Measurements from ENCODE around the gene DNAJC24.
"Not testable (repeated sequence)": the region's sequence is repeated elsewhere in the genome, so short reads cannot be mapped to it uniquely, and the experiment has no call there.

Gene DNAJC24, protein sequence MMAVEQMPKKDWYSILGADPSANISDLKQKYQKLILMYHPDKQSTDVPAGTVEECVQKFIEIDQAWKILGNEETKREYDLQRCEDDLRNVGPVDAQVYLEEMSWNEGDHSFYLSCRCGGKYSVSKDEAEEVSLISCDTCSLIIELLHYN

DNA sequence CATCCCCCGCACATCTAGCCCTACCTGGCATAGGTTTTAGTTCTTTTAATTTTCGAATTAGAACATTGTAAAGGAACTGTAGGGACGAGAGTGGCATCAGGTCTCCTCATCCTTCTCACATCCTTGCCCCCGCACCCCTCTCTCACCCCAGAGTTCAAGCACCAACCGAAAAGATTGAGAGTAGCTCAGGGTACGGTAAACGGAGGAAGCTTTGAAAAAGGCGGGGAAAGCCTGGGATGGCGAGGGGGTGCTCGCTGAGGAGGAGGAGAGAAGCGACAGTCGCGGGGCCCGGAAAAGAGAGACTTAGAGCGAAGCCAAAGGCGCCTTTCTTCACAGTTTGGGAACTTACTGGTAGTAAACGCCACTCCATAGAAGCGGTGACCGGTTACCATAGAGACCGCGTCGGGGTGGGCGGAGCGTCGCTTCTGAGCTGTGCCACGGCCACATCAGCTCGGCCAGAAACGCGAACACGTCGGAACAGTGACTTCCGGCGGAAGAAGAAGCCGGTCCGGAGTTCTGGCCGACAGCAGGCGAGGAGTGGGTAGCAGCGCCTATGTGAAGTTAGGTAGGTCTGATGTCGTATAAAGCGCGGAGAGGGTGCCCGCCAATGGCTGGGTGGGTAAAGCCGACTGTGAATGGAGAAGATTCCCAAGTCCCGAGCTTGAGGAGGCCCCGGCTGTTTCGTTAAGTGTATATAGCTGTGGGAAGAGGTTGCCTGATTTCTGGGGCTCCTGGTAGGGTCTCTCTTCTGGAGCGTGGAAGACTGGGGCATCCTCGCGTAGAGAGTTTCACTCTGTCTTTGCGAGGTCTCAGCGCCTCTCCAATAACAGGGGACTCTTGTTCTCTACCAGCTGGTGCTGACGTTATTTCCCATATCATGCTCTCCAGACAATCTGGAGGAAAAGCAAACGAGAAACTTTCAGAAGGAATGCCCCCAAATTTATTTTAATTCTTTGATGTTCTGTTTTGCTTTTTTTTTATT, at the start of gene DNAJC24, which contains the start of gene DCDC1:
Gene DNAJC24, plus strand, starts transcription at position 513 of the 982 bp plus-strand sequence. CDS start 889 bp downstream, outside the sequence.
Gene DCDC1, minus strand, starts transcription at position 392 of the 982 bp plus-strand sequence. CDS start 41,459 bp downstream, outside the sequence.
- DNase-seq, result peak; percentile 93 to 95

DNA sequence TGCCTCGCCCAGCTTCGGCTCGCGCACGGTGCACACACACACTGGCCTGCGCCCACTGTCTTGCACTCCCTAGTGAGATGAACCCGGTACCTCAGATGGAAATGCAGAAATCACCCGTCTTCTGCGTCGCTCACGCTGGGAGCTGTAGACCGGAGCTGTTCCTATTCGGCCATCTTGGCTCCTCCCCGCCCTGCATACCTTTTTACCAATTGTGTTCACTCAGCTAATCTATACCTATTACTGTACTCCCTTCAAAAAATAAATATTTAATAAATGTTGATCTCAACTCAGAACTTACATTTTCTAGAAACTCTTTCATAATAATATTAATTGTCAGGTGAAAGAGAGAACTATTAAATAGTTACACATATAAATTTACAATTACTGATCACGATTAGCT, 48.2 kb upstream of the DNAJC24 start:
- DNase-seq, result not testable (repeated sequence)

DNA sequence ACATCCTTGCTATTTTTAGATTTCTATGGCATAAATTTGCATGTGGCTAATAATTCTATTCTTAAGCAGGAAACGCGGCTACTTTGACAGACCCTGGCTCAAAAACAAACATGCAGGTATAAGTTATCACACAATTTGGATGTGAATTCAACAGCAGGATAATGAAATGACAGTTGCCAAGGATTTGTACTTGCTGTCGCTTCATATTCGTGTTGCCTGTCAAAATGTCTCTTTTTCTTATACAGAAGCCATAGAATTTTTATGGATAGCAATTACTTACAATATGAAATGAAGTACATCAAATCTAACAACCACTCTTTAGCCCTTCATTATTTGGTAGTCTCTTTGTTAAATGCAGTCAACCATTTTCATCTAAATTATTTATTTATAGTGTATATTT, 46.5 kb upstream of the DNAJC24 start:
- DNase-seq, result no peak

DNA sequence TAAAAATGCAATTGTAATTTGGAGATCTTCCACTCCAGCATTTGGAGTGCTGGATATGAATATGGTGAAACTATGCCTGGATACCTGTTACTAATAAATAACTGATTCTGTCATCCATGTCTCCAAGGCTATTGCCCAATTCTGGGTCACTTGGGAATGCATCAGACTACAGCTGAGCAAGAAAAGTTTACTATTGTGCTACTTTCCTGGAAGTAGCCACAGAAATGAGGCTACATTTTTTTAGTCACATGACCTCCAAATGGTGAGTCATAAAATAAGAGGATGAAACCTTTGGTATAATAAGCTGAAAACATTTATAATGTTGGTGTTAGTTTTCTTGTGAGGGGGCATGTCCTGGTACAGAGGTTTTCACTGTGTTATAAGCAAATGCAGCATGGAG, 44.5 kb upstream of the DNAJC24 start:
- DNase-seq, result no peak

DNA sequence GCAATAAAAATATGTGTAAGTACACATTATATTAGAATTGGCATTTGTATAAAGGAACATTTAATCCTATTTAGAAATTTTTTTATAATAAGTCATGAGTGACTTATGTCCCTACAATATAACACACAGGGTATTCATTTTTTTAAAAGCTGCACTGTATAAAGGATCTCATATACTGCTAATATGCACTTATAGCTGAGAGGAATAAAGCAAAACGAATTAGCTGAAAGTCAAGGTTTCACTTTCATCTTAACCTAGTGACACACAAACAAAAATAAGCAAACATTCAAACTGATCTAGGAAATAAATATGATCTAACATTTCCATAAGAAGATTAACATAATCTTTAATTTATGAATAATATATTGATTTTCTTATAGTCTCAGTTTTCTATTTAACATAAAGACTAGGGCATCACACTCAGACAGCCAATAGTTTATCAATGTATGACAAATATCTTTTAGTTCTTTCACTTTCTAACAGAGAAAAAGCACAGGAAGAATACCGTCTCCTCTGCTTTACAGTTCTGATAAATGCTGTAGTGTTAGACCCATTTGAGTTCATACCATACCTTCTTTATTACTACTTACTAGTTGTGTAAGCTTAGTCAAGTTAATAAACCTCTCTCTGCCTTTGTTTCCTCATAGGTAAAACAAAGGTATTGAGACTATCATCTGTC, 43.1 kb upstream of the DNAJC24 start:
- no peak for DNase-seq

DNA sequence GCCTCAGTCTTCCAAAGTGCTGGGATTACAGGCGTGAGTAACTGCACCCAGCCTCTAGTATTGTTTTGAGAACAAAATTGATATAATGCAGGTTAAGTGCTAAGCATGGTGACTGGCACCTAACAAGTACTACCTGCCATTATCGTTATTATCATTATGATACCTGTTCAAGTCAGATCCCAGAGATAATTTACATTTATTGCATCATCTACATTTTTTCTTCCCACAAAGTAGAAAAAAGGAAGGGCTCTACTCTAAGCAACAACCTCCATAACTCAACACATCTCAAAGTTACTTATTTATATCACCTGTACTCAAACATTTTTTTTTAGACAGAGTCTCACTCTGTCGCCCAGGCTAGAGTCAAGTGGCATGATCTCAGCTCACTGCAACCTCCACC, 42.2 kb upstream of the DNAJC24 start:
- DNase-seq, result no peak

DNA sequence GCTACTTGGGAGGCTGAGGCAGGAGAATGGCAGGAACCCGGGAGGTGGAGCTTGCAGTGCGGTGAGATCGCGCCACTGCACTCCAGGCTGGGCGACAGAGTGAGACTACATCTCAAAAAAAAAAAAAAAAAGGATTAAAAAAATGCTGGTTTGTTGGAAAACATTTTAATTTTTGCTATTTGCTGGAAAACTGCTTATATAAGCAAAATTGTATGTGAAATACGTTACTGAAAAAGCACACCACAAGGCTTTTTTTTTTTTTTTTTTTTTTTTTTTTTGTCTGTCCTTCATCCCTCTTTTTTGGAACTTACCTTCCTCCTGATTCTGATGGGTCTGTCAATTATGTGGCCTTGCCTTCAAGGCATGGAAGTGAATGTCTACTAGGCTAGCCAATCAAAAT, 41.0 kb upstream of the DNAJC24 start:
- no peak for DNase-seq

DNA sequence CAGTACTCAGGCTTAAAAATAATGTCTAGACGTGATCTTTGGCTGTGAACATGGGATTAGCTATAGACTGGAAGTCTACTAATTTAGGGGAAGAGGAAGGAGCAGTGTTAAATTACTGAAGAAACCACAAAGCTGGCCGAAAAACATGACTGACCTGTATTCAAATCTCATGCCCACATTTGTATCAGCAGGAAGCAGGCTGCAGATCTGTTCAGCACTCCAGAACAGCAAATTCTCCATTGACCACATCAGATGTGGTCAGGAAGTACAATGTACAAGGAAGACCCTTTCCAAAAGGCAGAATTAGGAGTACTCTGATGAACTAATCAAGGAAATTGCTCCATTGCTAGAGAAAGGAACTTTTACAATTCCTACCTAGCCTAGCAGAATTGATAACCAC, 31.9 kb upstream of the DNAJC24 start:
- DNase-seq, result no peak

DNA sequence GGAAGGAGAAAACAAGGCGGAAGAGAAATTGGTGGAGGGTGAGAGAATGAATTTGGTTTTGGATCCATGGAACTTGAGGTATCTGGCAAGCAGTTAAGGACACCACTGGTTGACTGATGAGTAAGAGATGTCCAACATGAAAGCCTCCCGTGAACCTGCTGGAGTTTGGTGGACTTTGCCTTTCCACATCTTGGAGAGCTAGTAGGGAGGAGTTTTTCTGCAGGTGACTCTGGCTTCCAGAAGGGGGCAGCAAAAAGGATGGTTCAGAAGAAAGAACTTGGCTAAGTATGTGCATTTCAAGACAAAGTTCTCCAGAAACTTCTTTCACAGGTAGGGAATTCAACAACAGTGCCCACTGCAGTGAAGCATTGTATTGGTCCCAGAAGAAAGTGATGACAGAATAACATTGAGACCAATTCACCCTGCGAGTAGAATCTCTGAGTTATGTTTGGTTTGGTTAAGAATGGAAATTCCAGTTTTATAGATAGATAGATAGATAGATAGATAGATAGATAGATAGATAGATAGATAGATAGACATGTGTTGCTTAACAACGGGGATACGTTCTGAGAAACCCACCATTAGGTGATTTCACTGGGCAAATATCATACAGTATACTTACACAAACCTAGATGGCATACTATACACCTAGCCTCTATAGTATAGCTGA, 28.6 kb upstream of the DNAJC24 start:
- DNase-seq, result peak in 1 of 2 donors; percentile 3

DNA sequence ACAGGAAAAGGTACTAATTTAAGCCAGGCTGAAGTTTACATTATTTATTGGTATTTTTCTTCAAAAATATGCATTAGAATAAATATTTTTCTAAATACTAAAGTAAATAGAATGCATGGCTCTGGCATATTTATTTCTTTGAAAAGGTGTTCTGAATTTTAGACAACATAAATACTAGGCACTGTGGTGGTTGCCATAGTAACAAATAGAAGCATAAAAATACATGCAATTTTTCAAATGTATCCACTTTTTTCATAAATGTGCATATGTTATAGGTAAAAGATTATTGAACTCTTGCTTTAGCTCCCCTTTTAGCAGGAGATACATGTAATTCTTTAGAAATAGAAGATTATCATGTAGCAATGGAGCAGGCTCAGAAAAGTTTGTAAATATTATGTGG, 18.5 kb upstream of the DNAJC24 start:
- DNase-seq, result no peak

DNA sequence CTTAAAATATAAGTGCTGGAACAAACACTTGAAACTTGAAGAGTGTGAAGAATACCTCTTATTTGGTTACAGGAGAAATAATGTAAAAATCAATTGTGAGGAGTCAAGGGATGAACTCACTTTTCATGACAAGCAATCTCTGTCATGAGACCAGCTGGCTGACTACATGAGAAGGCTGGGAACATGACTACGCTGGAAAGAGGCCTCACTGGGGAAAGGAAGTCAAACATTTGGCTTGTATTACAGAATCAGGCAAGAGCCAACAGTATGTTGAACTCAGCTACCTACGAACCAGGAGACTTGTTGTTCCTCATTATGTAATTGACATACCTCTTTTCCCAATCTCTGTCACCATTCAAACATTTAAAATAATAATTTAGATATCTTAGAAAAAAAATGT, 14.5 kb upstream of the DNAJC24 start:
- DNase-seq, result no peak

DNA sequence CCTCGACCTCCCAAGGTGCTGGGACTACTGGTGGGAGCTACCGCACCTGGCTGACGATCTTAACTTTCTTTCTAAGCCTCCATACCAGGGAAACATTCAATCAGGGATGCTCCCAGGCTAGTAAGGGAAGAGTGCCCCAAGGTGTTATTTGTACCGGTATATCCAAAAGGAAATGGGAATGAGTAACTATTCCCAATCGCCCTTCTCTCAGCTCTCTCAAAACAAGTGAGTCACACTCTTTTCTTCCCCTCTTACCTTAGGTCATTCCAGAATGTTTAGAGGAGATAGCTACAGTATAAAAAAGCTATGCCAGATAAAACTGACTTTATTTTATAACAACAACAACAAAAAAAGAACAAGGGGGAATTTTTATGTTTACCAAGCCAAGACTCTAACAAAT, 13.8 kb upstream of the DNAJC24 start:
- DNase-seq, result no peak

DNA sequence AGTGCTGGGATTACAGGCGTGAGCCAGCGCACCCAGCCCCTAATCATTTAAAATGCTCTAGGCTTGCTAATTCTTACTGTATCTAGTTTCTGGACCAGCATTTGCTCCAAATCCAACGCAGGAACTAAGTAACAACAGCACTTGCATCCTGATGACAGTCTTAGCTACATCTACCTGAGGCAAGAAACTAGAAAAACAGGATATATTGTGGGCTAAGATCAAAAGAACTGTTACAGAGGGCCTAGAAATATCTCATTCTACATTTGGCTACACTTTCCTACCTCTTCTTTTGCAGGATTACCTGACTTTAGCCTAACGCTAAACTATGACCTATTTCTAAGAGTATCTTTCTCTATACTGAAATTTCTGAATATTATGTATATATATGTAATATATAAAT, 7.9 kb upstream of the DNAJC24 start:
- DNase-seq, result no peak

DNA sequence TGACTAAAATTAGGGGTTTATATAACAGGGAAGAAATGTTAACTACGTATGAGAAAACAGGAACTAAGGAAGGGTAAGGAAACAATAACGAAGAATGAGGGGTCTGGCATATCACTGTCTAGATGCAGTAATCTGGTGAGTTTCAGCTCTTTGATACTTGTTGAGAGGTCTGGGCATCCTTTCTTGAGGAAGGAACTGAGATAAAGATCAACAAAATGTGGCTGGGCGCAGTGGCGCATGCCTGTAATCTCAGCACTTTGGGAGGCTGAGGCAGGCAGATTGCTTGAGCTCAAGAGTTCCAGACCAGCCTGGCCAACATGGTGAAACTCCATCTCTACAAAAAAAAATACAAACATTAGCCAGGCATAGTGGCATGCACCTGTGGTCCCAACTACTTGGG, 2.9 kb upstream of the DNAJC24 start:
- peak in 1 of 2 donors; percentile 5 for DNase-seq

DNA sequence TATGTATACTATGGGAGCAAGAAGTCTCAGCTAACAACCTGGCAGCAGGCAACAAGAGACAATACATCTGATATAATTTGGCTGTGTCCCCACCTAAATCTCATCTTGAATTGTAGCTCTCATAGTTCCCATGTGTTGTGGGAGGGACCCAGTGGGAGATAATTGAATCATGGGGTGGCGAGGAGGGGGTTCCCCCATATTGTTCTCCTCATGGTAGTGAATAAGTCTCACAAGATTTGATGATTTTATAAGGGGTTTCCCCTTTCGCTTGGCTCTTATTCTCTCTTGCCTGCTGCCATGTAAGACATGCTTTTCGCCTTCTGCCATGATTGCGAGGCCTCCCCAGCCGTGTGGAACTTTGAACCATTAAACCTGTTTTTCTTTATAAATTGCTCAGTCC, 6.2 kb downstream of the DNAJC24 start:
- no peak for DNase-seq

DNA sequence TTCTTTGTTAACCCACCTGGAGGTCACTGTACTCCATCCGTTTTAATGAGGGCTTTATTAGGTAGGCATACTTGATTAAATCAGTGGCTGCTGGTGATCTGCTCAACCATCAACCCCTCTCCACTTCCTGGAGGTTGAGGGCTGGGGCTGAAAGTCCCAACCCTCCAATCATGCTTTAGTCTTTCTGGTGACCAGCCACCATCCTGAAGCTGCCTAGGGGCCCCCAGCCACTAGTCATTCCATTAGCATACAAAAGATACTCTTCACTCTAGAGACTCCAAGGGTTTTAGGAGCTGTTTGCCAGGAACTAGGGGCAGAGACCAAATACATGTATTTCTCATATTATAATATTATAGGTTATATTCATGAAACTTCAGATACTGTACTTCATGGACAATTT, 13.5 kb downstream of the DNAJC24 start:
- no peak for DNase-seq

DNA sequence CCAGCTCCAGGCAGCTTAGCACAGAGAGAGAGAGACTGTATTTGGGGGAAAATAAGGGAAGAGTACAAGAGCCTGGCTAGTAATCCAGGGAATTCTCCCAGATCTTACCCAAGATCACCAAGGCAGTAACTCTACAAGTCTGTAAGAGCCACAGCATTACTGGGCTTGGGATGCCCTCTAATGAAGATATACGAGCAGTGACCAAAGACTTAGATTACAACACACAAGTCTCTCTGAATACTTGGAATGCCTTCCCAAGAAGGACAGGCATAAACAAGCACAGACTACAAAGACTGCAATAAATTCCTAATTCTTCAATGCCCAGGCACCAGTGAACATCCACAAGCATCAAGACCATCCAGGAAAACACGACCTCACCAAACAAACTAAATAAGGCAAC, 17.7 kb downstream of the DNAJC24 start:
- no peak for DNase-seq

DNA sequence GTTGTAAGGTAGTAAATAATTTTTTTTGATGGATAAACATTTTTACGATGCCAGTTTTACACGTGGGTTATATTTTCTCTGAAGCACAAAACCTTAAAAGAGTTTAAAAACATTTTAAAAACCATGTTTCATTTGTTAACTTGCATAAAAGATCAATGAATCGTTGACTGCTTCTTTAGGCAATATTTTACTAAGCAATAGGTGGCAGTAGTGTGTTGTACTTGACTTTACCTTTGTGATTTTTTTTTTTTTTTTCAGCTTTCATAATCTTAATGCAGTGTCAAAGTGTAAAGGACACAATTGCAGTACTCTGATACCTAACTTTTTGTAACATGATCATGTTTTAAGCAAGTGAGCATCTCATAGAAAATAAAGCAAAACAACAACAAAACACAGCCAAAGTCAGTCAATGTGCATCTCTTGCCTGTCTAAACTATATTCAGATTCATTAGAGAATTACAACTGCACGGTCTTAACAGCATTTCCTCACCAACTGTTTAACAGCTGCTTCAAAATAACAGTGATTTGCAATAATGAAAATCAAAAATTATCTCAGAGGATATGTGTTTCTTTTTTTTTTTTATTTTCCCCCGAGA, 27.7 kb downstream of the DNAJC24 start:
- DNase-seq, result no peak

DNA sequence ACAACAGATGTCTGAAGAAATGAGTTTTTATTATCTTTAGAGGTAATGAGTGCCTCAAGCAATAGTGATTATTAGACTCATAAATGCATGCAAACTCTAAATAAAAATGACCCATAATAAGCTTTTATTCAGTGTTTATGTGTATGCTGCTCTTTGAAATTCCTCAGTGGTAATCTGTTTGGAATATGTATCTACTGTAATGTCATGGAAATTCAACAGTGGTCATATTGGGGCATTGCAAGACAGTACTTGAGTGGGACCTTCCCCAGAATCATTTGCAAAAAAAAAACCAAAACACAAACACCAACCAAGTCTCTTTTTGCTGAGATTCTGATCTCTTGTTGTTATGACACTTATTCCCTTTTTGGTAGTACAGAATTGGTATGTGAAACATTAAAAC, 35.0 kb downstream of the DNAJC24 start:
- DNase-seq, result no peak

DNA sequence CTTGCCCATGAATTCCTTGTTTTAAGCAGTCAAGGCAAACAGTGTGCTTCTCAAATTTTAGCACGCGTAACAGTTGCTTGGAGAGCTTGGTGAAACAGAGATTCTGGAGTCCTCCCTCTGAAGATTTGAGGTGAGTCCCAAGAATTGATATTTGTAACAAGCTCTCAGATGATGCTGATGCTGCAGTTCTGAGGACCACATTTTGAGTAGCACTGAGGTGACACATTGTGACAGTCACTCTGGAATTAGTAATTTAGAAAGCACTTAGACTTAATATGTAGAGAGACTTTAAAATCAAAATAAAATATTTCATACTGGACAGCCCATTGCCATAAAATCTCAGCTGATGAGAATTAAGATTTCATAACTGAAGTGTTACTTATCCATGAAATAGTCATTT, 38.5 kb downstream of the DNAJC24 start:
- no peak for DNase-seq

DNA sequence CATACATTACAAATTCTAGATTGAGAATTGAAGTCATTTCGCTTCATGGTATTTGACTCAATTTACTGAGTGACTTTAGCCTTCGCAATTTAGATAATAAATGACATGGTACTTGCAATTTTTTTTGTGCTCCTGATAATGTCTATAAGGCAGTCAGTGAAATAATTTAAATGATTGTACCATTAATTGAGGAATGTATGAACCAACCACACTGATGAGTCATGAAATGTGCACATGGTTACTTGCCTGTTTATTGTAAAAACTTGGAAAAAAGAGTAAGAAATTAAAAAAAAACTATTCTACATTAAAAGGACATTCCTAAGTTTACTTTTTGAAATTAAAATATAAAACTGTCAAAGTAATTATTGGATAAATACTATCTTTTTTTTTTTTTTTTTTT, 43.3 kb downstream of the DNAJC24 start:
- DNase-seq, result no peak

DNA sequence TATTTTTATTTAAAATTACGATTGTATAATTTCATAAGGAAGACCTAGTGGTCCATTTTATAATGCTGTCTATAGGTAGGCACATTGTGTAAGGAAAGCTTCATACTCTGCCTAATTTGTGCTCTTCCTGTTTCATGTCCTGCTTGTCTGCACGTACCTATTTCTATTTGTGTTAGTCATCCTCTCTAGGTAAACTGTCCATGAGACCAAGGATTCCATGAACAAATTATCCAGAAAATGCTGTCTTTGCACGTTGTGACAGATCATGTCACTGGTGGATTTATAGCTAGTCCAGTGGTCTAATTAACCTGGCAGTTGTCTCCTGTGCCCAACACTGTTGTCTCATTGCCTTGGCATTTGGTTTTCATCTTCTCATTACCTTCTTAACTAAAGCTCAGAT, 44.7 kb downstream of the DNAJC24 start:
- no peak for DNase-seq

DNA sequence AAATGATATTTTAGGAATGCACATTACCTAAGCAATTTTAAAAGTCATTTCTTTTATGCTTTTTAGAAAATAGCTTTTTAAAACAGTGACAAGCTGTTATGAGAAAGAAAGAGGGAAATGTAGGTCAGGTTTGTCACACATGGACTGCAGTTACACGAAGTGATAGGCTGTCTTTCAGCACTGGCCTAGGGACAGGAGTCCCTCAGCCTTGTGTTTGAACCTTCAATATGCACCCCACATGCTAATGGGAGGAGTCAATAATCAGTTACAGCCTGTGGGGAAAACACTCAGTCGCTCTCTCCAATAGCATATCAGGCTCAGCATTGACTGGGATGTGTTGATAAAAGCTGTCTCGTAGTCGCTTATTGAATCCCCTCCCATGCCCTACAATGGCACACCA, 45.8 kb downstream of the DNAJC24 start:
- DNase-seq, result no peak
